SHP77 treated with DMSO at 0.1 percent for 48 hours (cell line): Measurements from ENCODE around the gene LMOD1.
"Not testable (repeated sequence)": the region's sequence is repeated elsewhere in the genome, so short reads cannot be mapped to it uniquely, and the experiment has no call there.

Source experiments
- DNase-seq: peaks from one replicate; lab custom pipeline; 2025; lab: John Stamatoyannopoulos, UW

The LMOD1 gene

GRCh38 chr1:201946224-201946908 is at the start of gene LMOD1:
TSS of gene LMOD1 (minus strand) at chr1:201946548. CDS start at chr1:201946340, 208 bp downstream.
- peak; percentile 38 for DNase-seq

- DNase-seq = no peak
Observed at GRCh38 chr1:201990427-201990826, 44.1 kb upstream of the LMOD1 start.

GRCh38 chr1:201989354-201990128 is 43.2 kb upstream of the LMOD1 start:
- no peak for DNase-seq

- DNase-seq = no peak
Observed at GRCh38 chr1:201988601-201989000, 42.3 kb upstream of the LMOD1 start.

- no peak for DNase-seq
Observed at GRCh38 chr1:201985355-201985754, 39.0 kb upstream of the LMOD1 start.

- DNase-seq = no peak
Observed at GRCh38 chr1:201984446-201984845, 38.1 kb upstream of the LMOD1 start.

GRCh38 chr1:201983380-201983805 is 37.0 kb upstream of the LMOD1 start:
- no peak for DNase-seq

- DNase-seq = peak; percentile 51
Observed at GRCh38 chr1:201982623-201983379, 36.5 kb upstream of the LMOD1 start, which contains the start of gene RNPEP. TSS of gene RNPEP (plus strand) at chr1:201982648. CDS start at chr1:201982667, 19 bp downstream.

GRCh38 chr1:201982082-201982622 is 35.8 kb upstream of the LMOD1 start:
- no peak for DNase-seq

GRCh38 chr1:201970334-201971159 is 24.2 kb upstream of the LMOD1 start:
- no peak for DNase-seq

GRCh38 chr1:201968202-201968925 is 22.0 kb upstream of the LMOD1 start:
- DNase-seq = no peak

GRCh38 chr1:201966171-201966570 is 19.8 kb upstream of the LMOD1 start:
- no peak for DNase-seq

GRCh38 chr1:201964261-201964660 is 17.9 kb upstream of the LMOD1 start:
- DNase-seq = no peak

GRCh38 chr1:201962382-201962781 is 16.0 kb upstream of the LMOD1 start:
- DNase-seq = not testable (repeated sequence)

- DNase-seq = no peak
Observed at GRCh38 chr1:201958348-201958747, 12.0 kb upstream of the LMOD1 start.

GRCh38 chr1:201955729-201956143 is 9.4 kb upstream of the LMOD1 start:
- DNase-seq = no peak

GRCh38 chr1:201955009-201955728 is 8.8 kb upstream of the LMOD1 start, which contains the start of gene TIMM17A:
TSS of gene TIMM17A (plus strand) at chr1:201955503. CDS start at chr1:201955527, 24 bp downstream.
- peak; percentile 98 for DNase-seq

GRCh38 chr1:201954263-201955008 is 8.1 kb upstream of the LMOD1 start:
- DNase-seq = no peak

GRCh38 chr1:201949491-201949890 is 3.1 kb upstream of the LMOD1 start:
- no peak for DNase-seq
